GM21515 (cell line): ENCODE measurements around the gene POLD4.

Source experiments
- ATAC-seq: cut with Tn5 transposase; IDR thresholded peaks from one replicate; pipeline ENCODE4 v1.9.1; 2021; ENCODE audit not compliant: unreplicated experiment

The POLD4 gene

DNA sequence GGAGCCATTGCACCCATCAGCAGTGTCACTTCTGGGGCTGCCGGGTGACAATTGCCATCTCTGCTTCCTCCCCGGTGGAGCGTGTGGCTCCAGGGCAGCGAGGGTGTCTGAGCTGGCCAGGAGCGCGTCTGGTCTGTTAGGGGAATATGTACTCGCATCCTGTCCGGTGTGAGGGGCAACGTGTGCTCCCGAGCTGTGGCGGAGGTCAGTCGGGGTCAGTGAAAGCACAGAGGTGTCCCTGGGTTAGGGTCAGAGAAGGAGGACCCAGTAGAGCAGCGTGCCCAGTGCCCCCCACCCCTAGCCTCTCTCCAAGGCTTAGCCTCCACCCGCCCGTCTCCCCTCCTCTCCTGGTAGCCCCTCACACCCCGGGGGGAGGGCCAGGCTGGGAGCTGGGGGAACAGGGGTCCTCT is 18.6 kb upstream of the POLD4 start:
- no peak for ATAC-seq

DNA sequence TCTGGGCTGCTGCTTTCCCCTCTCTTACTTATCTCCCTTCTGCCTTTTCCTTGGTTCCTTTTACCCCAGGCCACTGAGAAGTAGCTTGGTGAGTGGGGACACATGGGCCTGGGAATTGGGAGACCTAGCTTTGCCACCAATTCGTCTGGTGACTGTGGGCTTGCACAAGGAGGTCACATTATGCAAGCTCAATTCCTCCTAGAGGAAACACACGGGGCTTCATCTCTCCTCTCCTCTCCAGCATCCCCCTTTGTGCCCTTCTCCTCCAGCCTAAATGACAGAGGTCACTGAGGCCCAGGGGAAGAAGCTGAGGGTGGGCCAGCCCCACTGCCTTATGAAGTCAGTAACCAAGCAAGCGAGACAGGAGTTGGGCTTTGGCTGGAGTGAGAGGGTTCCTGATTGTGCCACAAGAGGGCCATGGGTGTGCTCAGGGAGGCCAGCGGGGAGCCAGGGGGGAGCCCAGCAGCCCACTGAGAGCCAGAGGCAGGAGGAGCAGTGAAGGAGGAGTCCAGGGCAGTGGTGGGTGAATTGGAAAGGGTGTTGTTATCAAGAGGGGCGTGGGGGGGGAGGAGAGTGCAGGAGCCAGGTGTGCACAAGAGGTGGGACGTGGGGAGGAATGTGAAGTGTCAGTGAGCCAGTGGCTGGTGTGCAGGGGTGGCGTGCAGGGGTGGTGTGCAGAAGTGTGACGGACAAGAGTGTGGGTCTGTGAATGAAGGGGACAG is 18.0 kb upstream of the POLD4 start:
- no peak for ATAC-seq

DNA sequence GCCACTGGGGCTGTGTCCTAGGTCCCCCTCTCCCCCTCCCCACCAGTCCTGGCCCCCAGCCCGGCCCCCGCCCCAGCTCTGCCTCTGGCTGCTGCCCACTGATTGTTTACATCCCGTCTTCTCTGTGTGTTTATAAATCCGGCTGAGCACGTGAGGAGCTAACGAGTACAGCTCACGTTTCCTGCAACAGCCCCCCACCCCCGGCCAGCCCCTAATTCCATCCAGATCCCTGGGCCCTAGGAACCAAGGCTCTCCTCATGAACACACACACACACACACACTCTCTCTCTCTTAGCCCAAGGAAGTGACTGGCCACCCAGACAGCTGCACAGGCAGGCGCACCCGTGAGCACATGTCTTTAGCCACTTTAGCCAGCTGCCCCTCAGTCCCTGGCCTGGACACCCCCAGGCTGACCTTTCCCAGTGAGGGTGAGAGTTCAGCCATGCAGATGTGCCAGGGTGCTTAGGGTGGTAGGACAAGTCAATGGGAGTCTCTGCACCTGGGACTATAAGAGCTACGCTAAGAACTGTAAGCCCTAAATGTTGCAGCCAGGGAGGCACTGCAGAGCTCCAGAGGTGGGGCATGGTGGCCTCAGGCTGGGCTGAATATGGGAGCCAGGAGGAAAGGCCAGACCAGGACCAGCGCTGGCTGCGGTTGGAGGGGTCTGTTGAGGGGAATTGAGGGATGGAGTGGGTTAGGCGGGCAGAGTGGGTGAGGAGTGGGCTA is 17.2 kb upstream of the POLD4 start:
- ATAC-seq = no peak

- ATAC-seq = no peak
Observed at GRCh38 chr11:67369801-67370284, 16.5 kb upstream of the POLD4 start.

DNA sequence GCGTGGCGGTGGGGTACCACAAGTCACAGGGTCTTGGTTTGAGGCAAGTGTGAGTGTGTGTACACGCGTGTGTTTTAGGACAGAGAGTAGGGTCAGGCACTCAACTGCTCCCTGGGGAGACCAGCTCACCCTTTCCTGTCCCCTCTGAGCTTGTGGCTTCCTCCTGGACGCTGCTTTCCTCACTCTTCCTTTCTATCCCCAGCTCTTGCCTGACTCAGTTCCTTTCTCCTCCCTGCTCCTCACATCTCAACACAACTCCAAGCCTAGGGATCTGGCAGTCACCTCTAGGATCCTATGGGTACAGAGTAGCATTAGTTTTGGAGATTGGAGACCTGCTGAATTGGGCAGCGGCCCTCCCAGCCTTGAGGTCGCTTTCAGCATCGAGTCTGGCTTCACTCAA is 15.9 kb upstream of the POLD4 start:
- ATAC-seq = no peak

GRCh38 chr11:67368621-67369020 is 15.3 kb upstream of the POLD4 start:
- ATAC-seq = no peak

- ATAC-seq = no peak
Observed at GRCh38 chr11:67367761-67368227, 14.4 kb upstream of the POLD4 start.

DNA sequence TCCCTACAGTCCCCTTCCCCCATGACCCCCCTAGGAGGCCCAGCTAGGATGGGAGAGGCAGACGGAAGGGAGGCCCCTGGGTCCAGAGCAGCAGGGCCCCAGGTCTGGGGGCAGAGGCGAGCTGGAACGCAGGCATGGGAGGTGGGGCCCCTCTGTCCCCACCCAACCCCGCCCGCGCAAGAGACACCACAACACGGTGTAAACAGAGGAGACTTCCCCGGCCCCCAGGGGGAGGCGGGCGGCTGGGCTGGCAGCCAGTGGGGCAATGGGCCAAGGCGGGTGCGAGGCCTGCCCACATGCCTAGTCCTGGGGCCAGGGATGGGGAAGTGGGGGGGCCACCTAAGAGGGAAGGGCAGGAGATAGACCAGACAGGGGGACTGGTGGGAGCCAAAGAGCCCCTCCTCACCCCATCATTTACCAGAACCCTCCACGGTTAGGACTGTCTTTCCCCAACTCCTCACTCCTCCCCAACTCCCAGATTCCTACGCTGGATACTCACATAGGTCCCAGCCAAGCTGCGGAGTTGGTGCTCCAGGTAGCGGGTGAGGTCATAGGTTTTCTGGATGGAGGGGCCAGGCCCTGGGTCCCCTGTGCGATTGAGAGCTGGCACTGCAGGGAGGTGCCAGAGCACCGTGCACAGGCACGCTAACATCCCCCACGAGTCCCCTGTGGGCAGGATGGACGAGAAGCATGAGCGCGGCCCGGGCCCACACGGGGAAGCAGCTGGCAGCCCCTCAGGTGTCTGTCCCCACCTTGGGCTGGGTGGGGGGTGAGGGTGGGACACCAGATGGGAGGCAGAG is 13.8 kb upstream of the POLD4 start:
- ATAC-seq = no peak

DNA sequence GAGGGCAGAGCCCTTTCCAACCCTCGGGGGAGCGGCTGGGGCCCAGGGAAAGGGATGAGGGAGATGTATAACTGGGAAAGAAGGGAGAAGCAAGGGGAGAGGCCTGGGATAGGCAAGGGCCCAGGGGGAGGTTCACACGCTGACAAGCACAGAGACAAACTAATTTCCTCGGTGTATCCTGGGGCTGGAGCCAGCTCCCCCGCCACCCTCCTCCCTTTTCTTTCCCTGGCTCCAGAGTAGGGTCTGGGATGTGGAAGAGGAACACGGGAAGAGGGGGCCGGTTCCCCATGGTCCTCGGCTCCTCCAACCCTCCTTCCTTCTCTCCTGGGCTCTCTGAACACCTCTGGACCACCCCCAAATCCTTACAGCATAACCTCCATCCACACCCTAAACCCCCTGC is 13.2 kb upstream of the POLD4 start:
- no peak for ATAC-seq

DNA sequence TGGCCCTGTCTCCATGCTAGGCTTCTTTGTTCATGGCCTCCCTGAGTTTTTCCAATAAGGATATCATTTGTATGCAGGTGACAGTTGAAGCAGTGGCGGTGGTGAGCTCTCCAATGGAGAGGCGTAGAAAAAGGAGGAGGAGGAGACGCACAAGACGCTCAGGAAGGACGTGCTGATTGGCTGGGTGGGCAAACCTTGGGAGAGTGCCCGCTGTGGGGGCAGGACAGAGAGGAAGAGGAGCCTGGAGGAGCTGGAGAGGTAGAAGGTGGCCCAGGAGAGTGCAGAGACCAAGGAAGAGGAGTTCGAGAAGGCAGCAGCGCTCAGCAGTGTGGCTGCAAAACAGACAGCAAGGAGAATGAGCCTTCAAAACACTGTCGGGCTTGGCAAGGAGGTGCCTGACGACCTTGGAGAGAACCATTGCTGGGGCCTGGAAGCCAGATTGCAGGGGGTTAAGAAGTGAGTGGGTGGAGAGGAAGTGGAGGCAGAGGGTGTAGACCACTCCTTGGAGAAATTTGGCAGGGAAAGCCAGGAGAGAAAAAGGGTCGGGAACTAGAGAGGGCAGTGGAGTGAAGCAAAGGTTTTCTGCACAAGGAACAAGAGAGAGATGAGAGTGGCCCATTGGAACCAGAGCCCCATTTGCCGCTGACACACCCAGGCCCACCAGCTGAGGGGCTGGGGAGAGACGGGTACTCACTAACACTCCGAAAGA is 12.5 kb upstream of the POLD4 start:
- no peak for ATAC-seq

DNA sequence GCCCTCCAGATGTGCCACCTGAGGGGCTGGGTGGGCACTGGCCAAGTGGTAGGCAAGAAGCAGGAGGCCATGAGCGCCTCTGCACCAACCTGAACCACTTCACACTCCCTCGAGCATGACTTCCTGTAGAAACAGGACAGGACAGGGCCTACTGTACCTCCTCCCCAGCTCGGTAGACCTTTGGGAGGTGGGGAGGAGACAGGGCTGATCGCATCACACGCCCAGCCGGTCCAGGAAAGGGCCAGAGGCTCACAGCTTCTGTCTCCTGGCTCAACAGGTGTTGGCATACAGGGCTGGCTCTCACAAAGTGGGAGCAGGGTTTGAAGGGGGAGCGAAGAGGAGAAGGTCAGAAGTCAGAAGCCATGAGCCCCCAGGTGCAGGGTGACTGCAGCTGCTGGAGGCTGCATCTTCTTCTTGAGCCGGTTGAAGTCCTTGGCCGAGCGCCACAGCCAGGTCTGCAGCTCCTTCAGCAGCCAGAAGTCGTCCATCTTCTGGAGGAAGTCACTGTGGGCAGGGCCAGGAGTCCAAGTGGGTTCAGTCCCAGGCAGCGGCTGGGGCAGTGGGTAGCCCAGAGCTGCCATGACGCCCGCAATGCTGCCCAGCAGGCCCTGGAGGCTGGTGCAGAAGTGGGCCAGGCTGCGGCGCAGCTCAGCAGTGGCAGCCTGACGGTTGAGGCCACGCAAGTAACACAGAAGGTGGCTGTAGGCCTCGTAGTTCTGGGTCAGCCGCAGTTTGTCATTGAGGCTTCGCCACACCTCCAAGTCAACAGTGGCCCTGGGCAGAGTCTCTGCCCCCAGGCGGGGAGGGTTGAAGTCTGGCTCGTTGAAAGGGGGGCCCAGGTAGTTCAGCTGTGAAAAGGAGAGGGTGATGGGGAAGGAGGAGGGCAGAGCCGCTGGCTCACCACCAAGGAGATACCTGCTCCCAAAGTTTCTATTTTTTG is 11.7 kb upstream of the POLD4 start:
- no peak for ATAC-seq

DNA sequence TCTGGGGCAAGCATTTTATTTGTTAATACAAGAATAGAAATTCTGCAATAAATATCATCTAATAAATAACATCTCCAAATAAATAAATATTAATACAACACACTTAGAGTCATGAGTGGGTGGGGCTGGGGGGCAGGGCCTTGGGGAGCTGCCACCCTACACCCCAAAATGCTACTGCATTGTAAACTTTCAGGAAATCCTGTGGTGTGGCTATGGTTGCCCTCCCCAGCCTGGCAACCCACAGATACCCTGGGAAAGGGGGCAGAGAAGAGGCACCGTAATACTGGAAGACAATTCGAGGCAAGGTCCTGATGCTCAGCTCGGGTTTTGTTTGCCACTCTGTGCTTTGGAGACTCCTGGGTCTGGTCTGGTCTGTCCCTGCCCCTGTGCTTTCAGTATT is 10.8 kb upstream of the POLD4 start:
- ATAC-seq = no peak

DNA sequence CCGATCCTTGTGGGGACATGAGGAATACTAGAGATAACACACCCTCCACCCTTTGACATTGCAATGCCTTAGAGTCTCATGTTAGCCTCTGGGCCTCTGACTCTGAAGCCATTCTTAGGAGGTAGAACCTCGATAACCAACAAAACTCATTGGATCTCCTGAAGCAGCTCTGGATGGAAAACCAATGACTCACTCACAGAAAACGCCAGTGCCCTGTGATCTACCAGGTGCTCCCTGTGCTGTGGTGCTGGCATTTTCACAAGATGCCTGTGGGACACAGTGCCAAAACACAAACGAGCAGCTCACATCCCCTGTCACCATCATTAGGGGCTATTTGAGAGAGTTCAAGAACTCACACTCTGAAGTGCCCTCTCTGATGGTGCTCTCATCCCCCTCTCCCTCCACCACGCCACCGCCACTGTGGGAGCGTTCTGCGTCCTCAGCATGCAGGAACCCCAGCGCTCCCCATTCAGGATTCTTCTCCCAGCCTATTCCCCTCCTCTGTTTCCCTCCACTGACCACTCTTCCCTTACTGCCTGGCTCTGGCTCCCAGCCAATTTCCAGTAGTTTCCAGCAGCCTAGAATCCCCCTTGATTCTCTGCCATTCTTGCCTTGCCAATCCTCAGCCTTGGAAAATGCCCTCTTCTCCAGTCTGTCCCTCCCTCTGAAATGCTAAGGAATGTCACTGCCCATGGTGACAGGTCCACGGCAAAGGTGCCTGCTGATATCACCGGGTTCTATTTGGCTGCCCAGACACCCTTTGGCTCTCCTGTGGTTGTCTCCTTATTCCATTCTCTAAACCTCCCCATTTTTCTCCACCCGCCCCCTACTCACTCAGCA is 4.7 kb upstream of the POLD4 start:
- no peak for ATAC-seq

GRCh38 chr11:67356864-67357561 is 3.7 kb upstream of the POLD4 start:
- no peak for ATAC-seq

- no peak for ATAC-seq
Observed at GRCh38 chr11:67356387-67356863, 3.1 kb upstream of the POLD4 start.

GRCh38 chr11:67355794-67356386 is 2.5 kb upstream of the POLD4 start:
- ATAC-seq = no peak

DNA sequence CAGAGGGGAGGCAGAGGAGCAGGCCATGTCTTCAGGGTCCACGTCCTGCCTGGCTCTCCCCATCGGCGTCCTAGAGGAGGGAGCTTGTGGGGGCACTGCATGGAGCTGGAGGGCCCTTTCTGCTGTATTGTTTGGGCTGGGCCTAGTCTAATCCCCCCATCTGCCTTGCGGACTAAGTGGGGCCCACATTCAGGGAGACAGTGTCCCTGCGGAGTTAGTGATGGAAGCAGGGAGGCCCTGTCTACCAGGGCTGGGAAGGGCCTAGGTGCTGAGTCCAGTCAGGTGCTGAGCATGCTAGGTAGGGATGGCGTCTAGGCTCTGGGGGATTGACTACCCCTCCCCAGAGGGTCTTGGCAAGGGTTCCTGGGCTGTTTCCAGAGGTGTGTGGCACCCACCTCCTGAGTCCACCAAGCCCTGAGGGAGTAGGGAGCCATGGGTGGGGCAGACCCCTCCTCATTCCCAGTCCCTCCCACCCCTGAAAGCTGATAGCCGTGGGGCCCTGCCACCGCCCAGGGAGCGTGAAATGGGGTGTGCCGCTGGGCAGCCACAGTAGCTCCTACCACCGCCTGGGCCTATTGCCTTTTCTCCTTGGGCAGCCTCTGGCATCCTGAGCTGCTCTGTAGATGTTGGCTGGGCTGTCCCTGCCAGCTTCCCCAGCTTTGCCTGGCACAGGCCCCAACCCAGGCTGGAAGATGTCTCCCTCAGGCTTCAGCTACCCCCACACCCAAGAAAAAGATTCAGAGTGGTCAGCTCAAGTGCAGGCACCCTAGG is 1.9 kb upstream of the POLD4 start:
- ATAC-seq = no peak
